HCT116 (cell line): Measurements from ENCODE around the gene ENPP3. TPM values are rescaled to one million over a fixed set of nuclear protein-coding genes. Genes with fewer than 3 reads are reported as not detected.

Source experiments
- ATAC-seq: fragments of 200-7000 bp; cut with Tn5 transposase; 2 replicates; pipeline ENCODE4 v1.9.1; 2020; ENCODE audit warnings: mild to moderate bottlenecking, moderate library complexity
- BruUV-seq: library from RNA; stranded (reverse); fragments of 400-500 nt; replicated peaks from 2 replicates; lab custom pipeline; 2021; lab: Mats Ljungman, UMichigan
- CTCF ChIA-PET: fragments of 300-600 bp; sonication (Branson Sonifier 250); formaldehyde crosslinking; loops from one replicate; lab custom pipeline; 2021; ENCODE audit warnings: antibody characterized with exemption; lab: Charles Lee
- POLR2A ChIA-PET: fragments of 300-600, 350-600 bp; sonication (Branson Sonifier 250); formaldehyde crosslinking; loops from one replicate; lab custom pipeline; 2021; ENCODE audit warnings: antibody characterized with exemption; lab: Charles Lee
- RAD21 ChIA-PET, 2 experiments: fragments of 300-600 bp; sonication (Branson Sonifier 250); formaldehyde crosslinking; loops; one replicate each; lab custom pipeline; 2023; ENCODE audit warnings: low total read pairs in 2 of 2; ENCODE audit not compliant: uncharacterized antibody in 2 of 2, unreplicated experiment in 2 of 2, low non-redundant PET in 1 of 2; lab: Charles Lee
- DNase-seq: peaks from one replicate; pipeline ENCODE4 v3.0.0-alpha.2; 2010; ENCODE audit warnings: low read depth, low spot score
- H2AFZ ChIP-seq: fragments of 200-600 bp; shearing (Covaris generic), sonication (generic); 2 replicates; pipeline ENCODE4 v1.6.1; 2017; ENCODE audit warnings: low read depth, mixed run types, mixed read lengths, antibody characterized with exemption, low read length; ENCODE audit not compliant: poor library complexity, severe bottlenecking
- H3K27ac ChIP-seq: 2 replicates; pipeline ENCODE4 v1.5.1; 2012; ENCODE audit warnings: low read depth, low read length
- H3K27me3 ChIP-seq: fragments of 200-600 bp; sonication (generic); 2 replicates; pipeline ENCODE4 v1.6.1; 2016; ENCODE audit warnings: mixed run types, low read length, mixed read lengths; ENCODE audit not compliant: insufficient read depth
- H3K36me3 ChIP-seq, 2 experiments: fragments of 200-500 bp in 1 of 2; fragments of 200-600 bp in 1 of 2; sonication (Bioruptor generic) in 1 of 2; sonication (generic) in 1 of 2; 2 replicates each; pipeline versions ENCODE4 v1.5.1 to v1.6.1; 2014 to 2016; ENCODE audit warnings: low read length in 2 of 2, inconsistent platforms in 1 of 2, mixed read lengths in 1 of 2, mixed run types in 1 of 2; ENCODE audit not compliant: insufficient read depth in 2 of 2, control insufficient read depth in 1 of 2
- H3K4me1 ChIP-seq, 2 experiments: fragments of 200-600 bp in 1 of 2; sonication (generic) in 1 of 2; 2 replicates each; pipeline versions ENCODE4 v1.5.1 to v1.6.1; 2012 to 2017; ENCODE audit warnings: low read length in 2 of 2, inconsistent platforms in 1 of 2, mild to moderate bottlenecking in 1 of 2, mixed read lengths in 1 of 2, mixed run types in 1 of 2, moderate library complexity in 1 of 2; ENCODE audit not compliant: insufficient read depth in 2 of 2, control insufficient read depth in 1 of 2
- H3K4me2 ChIP-seq: fragments of 200-600 bp; sonication (generic); 2 replicates; pipeline ENCODE4 v1.6.1; 2017; ENCODE audit warnings: mixed run types, low read length, mixed read lengths
- H3K4me3 ChIP-seq, 2 experiments: fragments of 200-600 bp in 1 of 2; sonication (generic) in 1 of 2; replicated peaks in 1 of 2; 2 replicates each; pipeline ENCODE4 v1.5.1; 2011 to 2016; ENCODE audit warnings: low read length in 2 of 2, control low read depth in 1 of 2, low read depth in 1 of 2, mild to moderate bottlenecking in 1 of 2, mixed read lengths in 1 of 2, mixed run types in 1 of 2
- H3K79me2 ChIP-seq: fragments of 200-600 bp; sonication (generic); 2 replicates; pipeline ENCODE4 v1.6.1; 2017; ENCODE audit warnings: mild to moderate bottlenecking, mixed run types, low read length, moderate library complexity, mixed read lengths; ENCODE audit not compliant: insufficient read depth
- H3K9ac ChIP-seq: fragments of 200-600 bp; sonication (generic); 2 replicates; pipeline ENCODE4 v1.6.1; 2016; ENCODE audit warnings: low read length, mixed read lengths
- H3K9me2 ChIP-seq: fragments of 200-600 bp; sonication (generic), shearing (Covaris generic); 2 replicates; pipeline ENCODE4 v1.6.1; 2017; ENCODE audit warnings: mixed run types, mild to moderate bottlenecking, moderate library complexity; ENCODE audit not compliant: insufficient read depth
- H3K9me3 ChIP-seq, 2 experiments: fragments of 200-500 bp in 1 of 2; fragments of 200-600 bp in 1 of 2; sonication (Bioruptor generic) in 1 of 2; sonication (generic) in 1 of 2; 2 replicates each; pipeline ENCODE4 v1.6.1; 2014 to 2017; ENCODE audit warnings: low read length in 2 of 2, mixed read lengths in 2 of 2, inconsistent platforms in 1 of 2, low read depth in 1 of 2, mild to moderate bottlenecking in 1 of 2, mixed run types in 1 of 2, moderate library complexity in 1 of 2; ENCODE audit not compliant: control insufficient read depth in 1 of 2, insufficient read depth in 1 of 2
- H4K20me1 ChIP-seq: fragments of 200-600 bp; sonication (generic), shearing (Covaris generic); 2 replicates; pipeline ENCODE4 v1.6.1; 2017; ENCODE audit warnings: mixed run types, mild to moderate bottlenecking, moderate library complexity; ENCODE audit not compliant: insufficient read depth
- CEBPB ChIP-seq: IDR thresholded peaks from 2 replicates; pipeline ENCODE4 v1.6.1; 2012; ENCODE audit warnings: low read depth
- EZH2phosphoT487 ChIP-seq: fragments of 200-600 bp; IDR thresholded peaks from 2 replicates; pipeline ENCODE4 v1.6.1; 2018; ENCODE audit warnings: antibody characterized with exemption, borderline replicate concordance
- FOSL1 ChIP-seq: IDR thresholded peaks from 2 replicates; pipeline ENCODE4 v1.6.1; 2012; ENCODE audit warnings: low read depth
- REST ChIP-seq: IDR thresholded peaks from 2 replicates; pipeline ENCODE4 v1.6.1; 2012; ENCODE audit warnings: low read depth
- SIN3A ChIP-seq: IDR thresholded peaks from 2 replicates; pipeline ENCODE4 v1.6.1; 2012; ENCODE audit warnings: low read depth
- SRF ChIP-seq: IDR thresholded peaks from 2 replicates; pipeline ENCODE4 v1.6.1; 2012; ENCODE audit warnings: low read depth
- ZFX ChIP-seq: fragments of 450-650 bp; IDR thresholded peaks from 2 replicates; pipeline ENCODE4 v1.6.1; 2017
- intact Hi-C: fragments of 100-400 bp; cut with micrococcal nuclease; formaldehyde crosslinking; loops from 2 replicates; pipeline ENCODE4 v1.10.0; 2022
- total RNA-seq: library from RNA; stranded (reverse); gene quantifications from one replicate; pipeline ENCODE4 v1.2.1, GENCODE V29; 2021; ENCODE audit not compliant: unreplicated experiment

Gene ENPP3
- total RNA-seq, 1 experiment from 2014 or later: 0.15 TPM

- H3K79me2 ChIP-seq: no peaks in the 10 kb centered on the region
Observed at GRCh38 chr6:131728296-131728939, 91.3 kb downstream of the ENPP3 start.

More at GRCh38 chr6:131728296-131728939, 91.3 kb downstream of the ENPP3 start:
- RAD21 ChIA-PET: no interaction called here
- Histone ChIP-seq H3K4me2 (no peak overlapping the region), H2AFZ (no peak overlapping the region), H3K27me3 (no peaks in the 10 kb centered on the region), H3K9me3 (no peaks in the 10 kb centered on the region), H4K20me1 (no peaks in the 10 kb centered on the region), H3K9ac (no peak overlapping the region), H3K27ac (no peak overlapping the region), H3K4me1 (no peaks in the 10 kb centered on the region), H3K4me3 (no peak overlapping the region), H3K36me3 (no peaks in the 10 kb centered on the region), H3K9me2 (no peaks in the 10 kb centered on the region)
- intact Hi-C loops: no loop called here
- no TSS peak for BruUV-seq
- no peak for DNase-seq
- POLR2A ChIA-PET: interaction anchor here (1.4 kb wide), 1 partner anchor 11 kb away, joined by 3 read pairs; no protein-coding TSS in a partner anchor
- CTCF ChIA-PET: no interaction called here
- ATAC-seq: no peak
- TF ChIP-seq SRF (no peak), FOSL1 (no peak), SIN3A (no peak), REST (no peak), ZFX (no peak), EZH2phosphoT487 (no peak), CEBPB (no peak)
